M059J (cell line): ENCODE measurements around the gene SSTR3. TPM values are rescaled to one million over a fixed set of nuclear protein-coding genes. Genes with fewer than 3 reads are reported as not detected.
"Not testable (repeated sequence)": the region's sequence is repeated elsewhere in the genome, so short reads cannot be mapped to it uniquely, and the experiment has no call there.

Source experiments
- DNase-seq: peaks from one replicate; pipeline ENCODE4 v3.0.0-alpha.2; 2012; ENCODE audit warnings: low read depth
- total RNA-seq: library from RNA; depleted of rRNA; stranded (reverse); fragments of >200 nt; shearing (Covaris generic); gene quantifications from 2 replicates; pipeline ENCODE4 v1.2.3, GENCODE V29; 2014; rRNA removed

SSTR3 gene
- not detected in 2 replicates for total RNA-seq

- no peak for DNase-seq
Measured at GRCh38 chr22:37212174-37212906, at the start of gene SSTR3. Gene SSTR3 (minus strand): TSS chr22:37212477. CDS start chr22:37207803, 4,674 bp downstream.

DNA sequence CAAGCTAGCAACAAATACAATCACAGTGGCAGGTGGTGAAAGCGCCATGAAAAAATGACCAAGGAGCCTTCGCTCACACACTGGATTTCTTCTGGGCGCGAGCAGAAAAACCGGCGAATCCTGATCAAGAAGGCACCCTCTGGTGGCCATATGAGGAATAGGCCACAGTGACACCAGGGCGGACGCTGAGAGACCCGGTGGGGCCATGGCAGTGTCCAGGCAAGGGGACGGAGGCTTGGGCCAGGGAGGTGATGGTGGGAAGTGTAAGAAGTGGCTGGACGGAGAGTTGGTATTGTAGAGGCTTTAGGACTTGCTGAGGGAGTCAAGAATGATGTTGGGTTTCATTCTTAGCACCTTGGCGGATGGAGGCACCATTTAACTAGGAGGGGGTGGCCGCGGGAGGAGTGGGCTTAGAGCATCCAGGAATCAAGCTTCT is 48.6 kb upstream of the SSTR3 start:
- DNase-seq, result peak; percentile 48

DNA sequence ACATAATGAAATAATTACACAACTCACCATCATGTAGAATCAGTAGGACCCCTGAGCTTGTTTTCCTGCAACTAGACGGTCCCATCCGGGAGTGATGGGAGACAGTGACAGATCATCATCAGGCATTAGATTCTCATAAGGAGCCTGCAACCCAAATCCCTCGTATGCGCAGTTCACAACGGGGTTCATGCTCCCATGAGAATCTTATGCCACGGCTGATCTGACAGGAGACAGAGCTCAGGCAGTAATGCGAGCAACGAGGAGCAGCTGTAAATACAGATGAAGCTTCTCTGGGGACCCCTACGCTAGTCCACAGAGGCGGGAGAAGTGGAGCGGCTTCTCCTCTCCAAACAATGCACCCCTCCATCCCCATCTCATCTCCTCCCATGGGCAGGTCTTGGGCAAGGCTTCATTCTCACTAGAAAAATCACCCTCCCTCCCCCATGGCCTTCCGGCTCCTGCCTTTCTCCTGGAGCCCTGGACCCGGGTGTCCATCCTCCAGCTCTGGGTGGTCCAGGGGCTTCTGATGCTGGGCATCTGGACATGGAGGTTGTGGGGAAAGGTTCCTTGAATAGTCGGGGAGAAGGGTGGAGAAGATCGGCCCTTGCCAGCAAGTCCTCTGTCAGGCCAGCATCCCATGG is 48.0 kb upstream of the SSTR3 start:
- DNase-seq, result no peak

GRCh38 chr22:37259540-37260029 is 47.3 kb upstream of the SSTR3 start:
- no peak for DNase-seq

DNA sequence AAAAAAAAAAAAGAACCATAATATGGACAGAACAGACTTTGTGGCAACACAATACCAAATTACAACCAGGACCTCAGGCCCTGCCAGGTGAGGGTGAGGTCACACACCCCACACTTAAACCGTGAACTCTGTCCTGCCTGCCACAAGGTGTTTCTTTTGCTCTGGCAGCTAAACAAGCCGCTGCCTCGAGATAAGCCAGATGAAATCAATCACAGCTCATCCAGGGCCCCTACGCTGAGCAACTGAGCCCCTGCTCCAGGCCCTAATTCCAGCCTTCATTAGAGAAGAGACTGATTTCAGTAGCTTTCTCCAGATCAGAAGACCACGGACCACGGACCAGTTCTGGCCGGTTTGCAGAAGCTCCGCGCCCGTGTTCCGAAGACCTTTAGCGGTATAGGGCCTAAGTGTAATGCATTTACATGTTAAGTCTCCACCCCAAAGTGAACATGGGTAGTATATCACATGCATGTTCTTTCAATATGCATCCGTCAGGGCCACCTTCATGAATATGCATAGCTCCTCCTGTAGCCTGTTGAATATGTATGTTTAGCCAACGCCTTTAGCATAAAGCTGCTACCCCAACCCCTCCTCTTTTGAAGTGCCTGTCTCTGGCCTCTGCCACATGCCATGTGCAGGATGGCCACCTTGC is 46.6 kb upstream of the SSTR3 start:
- DNase-seq, result no peak

DNA sequence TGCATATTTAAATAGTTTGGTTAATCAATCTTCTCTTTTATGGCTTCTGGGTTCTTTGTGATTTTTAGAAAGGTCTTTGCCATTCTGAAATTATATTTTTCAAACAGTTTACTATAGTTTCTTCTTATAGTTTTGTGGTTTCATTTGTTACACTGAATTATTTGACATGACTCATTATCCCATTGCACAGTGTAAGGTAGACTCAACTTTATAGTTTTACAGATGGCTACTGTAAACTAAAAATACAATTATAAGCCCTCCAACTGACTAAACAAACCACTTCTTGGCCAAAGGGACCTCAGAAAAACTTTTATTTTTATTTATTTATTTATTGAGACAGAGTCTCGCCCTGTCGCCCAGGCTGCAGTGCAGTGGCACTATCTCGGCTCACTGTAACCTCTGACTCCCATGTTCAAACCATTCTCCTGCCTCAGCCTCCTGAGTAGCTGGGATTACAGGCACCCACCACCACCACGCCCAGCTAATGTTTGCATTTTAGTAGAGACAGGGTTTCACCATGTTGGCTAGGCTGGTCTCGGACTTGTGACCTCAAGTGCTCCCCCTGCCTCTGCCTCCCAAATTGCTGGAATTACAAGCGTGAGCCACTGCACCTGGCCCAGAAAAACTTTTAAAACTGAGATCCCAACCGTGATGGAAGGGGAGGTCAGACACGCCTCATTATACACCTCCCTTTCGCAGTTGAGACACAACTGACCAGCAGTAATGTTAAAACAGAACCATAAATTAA is 45.9 kb upstream of the SSTR3 start:
- DNase-seq, result no peak

DNA sequence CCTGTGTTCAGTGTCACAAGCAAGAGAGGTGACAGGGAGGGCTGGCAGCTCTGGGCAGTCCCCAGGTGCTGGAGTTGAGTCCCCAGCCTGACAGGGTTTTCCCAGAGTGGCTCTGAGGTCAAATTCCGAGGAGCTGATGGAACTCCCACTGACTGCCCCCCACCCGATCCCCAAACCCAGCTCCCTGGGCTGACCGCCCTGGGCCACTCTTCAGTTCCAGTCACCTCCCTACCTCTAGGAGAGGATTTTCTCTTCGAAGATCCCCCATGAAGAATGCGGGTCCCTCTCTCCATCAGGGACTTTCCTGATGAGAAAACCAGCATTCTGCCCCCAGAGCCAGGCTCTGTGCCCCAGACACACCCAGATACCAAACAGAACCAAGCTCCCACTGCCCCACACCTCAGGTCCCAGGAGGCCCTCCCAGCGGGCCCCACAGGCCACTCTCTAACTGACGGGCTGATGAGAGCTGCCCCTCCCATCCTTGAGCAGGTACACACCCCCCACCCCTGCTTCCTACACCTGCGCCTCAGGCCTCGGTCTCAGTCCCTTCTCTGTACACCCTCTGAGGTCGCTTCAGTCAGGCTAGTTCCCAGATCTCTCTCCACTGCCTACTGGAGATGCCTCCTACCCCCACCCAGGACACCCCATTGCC is 43.9 kb upstream of the SSTR3 start:
- DNase-seq, result no peak

DNA sequence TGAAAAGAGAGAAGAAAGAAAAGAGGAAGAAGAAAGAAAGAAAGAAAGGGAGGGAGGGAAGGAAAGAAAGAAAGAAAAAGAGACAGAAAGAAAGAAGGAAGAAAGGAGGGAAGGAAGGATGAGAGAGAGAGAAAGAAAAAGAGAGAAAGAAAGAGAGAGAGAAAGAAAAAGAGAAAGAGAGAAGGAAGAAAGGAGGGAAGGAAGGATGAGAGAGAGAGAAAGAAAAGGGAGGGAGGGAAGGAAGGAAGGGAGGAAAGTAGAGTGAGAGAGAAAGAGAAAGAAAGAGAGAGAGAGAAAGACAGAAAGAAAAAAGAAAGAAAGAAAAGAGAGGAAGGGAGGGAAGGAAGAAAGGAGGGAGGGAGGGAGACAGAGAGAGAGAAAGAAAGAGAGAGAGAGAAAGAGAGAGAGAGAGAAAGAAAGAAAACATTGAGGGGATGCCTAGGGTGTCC is 43.3 kb upstream of the SSTR3 start:
- DNase-seq, result no peak

- DNase-seq, result peak; percentile 51
Measured at GRCh38 chr22:37254867-37255233, 42.6 kb upstream of the SSTR3 start.

DNA sequence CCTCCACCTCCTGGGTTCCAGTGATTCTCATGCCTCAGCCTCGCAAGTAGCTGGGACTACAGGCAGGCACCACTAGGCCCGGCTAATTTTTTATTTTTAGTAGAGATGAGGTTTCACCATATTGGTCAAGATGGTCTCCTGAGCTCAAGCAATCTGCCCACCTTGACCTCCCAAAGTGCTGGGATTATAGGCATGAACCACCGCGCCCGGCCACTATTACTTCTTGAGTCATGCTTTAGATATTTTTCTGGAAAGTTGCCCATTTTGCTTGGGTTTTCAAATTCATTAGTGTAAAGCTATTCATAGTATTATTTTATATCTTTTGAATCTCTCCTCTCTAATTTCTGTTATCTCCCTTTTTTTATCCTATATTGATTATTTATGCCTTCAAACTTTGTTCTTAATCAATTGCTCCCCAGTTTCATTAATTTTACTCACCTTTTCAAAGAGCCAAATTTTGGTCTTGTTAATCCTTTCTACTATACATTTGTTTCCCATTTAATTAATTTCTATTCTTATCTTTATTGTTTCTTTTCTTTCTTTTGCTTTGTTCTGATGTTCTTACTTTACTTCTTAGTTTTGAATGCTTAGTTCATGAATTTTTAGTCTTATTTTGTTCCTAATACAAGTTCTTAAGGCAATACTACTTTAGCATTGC is 42.1 kb upstream of the SSTR3 start:
- DNase-seq, result peak; percentile 79

GRCh38 chr22:37253126-37253660 is 40.9 kb upstream of the SSTR3 start:
- no peak for DNase-seq

GRCh38 chr22:37251836-37252235 is 39.6 kb upstream of the SSTR3 start:
- DNase-seq, result not testable (repeated sequence)

GRCh38 chr22:37249986-37250385 is 37.7 kb upstream of the SSTR3 start:
- no peak for DNase-seq

DNA sequence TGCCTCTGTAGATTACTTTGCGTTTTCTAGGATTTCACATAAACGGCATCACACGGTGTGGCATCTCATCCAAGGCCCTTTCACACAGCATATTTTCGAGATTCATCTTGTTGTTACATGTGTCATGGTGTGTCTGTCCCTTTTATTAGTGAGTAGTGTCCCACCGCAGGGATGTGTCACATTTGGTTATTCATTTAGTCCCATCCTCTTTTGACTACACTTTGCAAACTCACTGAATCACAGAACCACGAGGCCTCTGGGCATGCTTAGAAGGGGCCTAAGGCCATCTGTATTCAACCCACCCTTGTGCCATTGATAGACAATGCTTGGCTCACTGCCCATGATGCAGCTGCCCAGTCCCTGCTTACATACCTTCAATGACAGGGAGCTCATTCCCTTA is 36.0 kb upstream of the SSTR3 start:
- peak; percentile 49 for DNase-seq

DNA sequence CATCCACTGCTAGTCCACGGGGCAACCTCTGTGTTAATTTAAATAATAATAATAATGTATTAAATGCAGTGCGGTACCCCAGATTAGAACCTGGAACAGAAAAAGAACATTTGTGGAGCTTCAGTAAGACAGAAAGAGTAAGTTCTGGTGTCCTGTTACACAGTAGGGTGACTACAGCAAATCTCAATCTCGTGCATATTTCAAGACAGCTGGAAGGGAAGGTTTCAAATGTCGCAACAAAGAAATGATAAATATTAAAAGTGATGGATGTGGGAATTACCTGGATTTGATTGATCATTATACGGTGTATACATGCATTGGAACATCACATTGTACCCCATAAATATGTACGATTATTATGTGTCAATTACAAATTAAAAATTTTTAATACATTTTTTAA is 33.5 kb upstream of the SSTR3 start:
- no peak for DNase-seq

- no peak for DNase-seq
Measured at GRCh38 chr22:37244922-37245722, 32.8 kb upstream of the SSTR3 start.

GRCh38 chr22:37244114-37244921 is 32.0 kb upstream of the SSTR3 start, which contains the start of gene RAC2:
Gene RAC2 (minus strand): TSS chr22:37244269. CDS start chr22:37244148, 121 bp downstream.
- DNase-seq, result no peak

DNA sequence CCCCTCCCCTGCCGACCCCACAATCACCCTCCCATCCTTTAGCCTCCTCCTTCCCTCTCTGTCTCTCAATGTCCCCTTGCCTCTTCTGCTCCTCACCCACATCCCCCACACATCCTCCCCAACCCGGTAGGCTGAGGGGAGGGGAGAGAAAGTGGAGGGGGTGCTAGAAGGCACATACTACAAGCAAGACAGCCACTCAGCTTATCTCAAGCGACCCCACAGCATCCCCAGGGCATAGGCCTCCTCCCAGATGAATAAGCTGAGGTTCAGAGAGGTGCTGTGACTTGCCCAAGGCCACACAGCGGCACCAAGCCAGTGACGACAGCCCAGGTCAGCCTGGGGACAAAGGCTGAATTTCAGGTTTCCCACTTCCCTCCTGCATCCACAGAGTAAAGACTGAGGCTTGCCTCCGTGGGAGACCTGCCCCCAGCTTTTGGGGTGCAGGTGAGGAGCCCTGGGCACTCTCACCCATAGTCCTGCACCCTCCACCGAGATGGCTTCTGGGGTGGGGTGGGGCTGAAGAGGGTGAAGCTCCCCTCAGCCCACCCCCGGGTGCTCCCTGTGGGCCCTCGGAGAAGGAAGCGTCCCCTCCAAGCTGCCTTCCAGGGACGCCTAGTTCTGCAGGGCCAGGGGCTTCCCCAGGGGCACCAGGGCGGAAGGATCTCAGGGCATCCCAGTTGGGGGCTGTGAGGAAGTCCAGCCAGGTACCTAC is 31.3 kb upstream of the SSTR3 start:
- DNase-seq, result no peak
